IPS-18a (cell line): Measurements from ENCODE around the gene LAMTOR1.

Experiments
- H3K27ac ChIP-seq: one replicate; pipeline ENCODE4 v1.5.1; 2013; ENCODE audit warnings: low read length
- H3K27me3 ChIP-seq: one replicate; pipeline ENCODE4 v1.6.1; 2013; ENCODE audit warnings: mild to moderate bottlenecking, low read length; ENCODE audit not compliant: control insufficient read depth, insufficient read depth
- H3K36me3 ChIP-seq: one replicate; pipeline ENCODE4 v1.6.1; 2013; ENCODE audit warnings: low read depth, low read length; ENCODE audit not compliant: control insufficient read depth
- H3K4me1 ChIP-seq: one replicate; pipeline ENCODE4 v1.6.1; 2013; ENCODE audit warnings: low read depth, low read length; ENCODE audit not compliant: control insufficient read depth
- H3K4me3 ChIP-seq: one replicate; pipeline ENCODE4 v1.5.1; 2013; ENCODE audit warnings: low read length
- H3K9ac ChIP-seq: one replicate; pipeline ENCODE4 v1.6.1; 2013; ENCODE audit warnings: mild to moderate bottlenecking, low read length, moderate library complexity
- H3K9me3 ChIP-seq: one replicate; pipeline ENCODE4 v1.6.1; 2013; ENCODE audit warnings: low read depth, low read length; ENCODE audit not compliant: control insufficient read depth

Gene LAMTOR1

GRCh38 chr11:72100009-72100408 lies 3.1 kb downstream of the LAMTOR1 start:
- peaks cover 12% of the 10 kb centered on the region for H3K4me1 ChIP-seq
- H3K9me3 ChIP-seq, result no peaks in the 10 kb centered on the region
- no peak overlapping the region for H3K27ac ChIP-seq
- peaks cover 40% of the 10 kb centered on the region for H3K36me3 ChIP-seq
- no peaks in the 10 kb centered on the region for H3K27me3 ChIP-seq
- H3K9ac ChIP-seq, result no peak overlapping the region
- no peak overlapping the region for H3K4me3 ChIP-seq

GRCh38 chr11:72098741-72099140 lies 4.4 kb downstream of the LAMTOR1 start:
- no peaks in the 10 kb centered on the region for H3K27me3 ChIP-seq
- H3K36me3 ChIP-seq, result peaks cover 47% of the 10 kb centered on the region
- peaks cover 8% of the 10 kb centered on the region for H3K4me1 ChIP-seq
- H3K27ac ChIP-seq, result no peak overlapping the region
- no peak overlapping the region for H3K9ac ChIP-seq
- H3K4me3 ChIP-seq, result no peak overlapping the region
- H3K9me3 ChIP-seq, result no peaks in the 10 kb centered on the region

GRCh38 chr11:72091292-72091691 lies 11.8 kb downstream of the LAMTOR1 start:
- H3K36me3 ChIP-seq, result peaks cover 8% of the 10 kb centered on the region
- H3K27ac ChIP-seq, result no peak overlapping the region

GRCh38 chr11:72088076-72088808 lies 14.9 kb downstream of the LAMTOR1 start:
- Histone ChIP-seq H3K27ac (no peak overlapping the region), H3K27me3 (no peaks in the 10 kb centered on the region), H3K36me3 (no peaks in the 10 kb centered on the region), H3K4me3 (no peak overlapping the region), H3K9ac (no peak overlapping the region), H3K9me3 (no peaks in the 10 kb centered on the region), H3K4me1 (peaks cover 3% of the 10 kb centered on the region)

More at GRCh38 chr11:72091292-72091691, 11.8 kb downstream of the LAMTOR1 start:
- Histone ChIP-seq H3K9me3 (no peaks in the 10 kb centered on the region), H3K9ac (no peak overlapping the region), H3K27me3 (no peaks in the 10 kb centered on the region), H3K4me3 (no peak overlapping the region), H3K4me1 (peaks cover 3% of the 10 kb centered on the region)

DNA sequence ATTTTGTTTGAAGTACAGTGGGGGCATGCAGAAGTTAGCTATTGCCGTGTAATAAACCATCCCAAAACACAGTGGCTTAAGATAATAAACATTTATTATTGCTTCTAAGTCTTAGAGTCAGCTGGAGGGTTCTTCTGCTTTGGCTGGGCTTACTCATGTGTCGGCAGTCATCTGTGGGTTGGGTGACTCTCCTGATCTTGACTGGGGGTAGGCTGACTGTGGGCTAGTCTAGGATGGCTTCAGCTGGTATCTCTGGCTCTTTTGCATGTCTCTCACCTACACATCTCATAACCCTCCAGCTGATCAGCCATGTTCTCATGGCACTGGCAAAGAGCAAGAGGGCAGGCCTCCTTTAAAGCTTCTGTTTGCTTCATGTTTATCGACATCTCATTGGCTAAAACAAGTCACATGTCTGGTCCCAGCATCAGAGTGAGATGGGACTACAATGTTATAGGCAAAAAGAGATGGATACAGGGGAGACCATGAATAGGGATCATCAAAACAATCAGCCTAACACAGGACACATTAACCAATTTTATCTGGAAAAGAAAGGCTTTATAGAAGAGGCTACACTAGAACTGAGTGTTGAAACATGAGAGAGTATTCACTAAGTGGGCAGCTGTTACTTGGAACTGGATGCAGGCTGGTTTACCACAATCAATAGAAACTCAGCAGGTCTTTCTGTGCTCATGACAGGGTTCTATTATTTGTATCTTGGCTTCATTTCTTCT lies 17.3 kb downstream of the LAMTOR1 start:
- Histone ChIP-seq H3K27me3 (no peaks in the 10 kb centered on the region), H3K4me3 (no peak overlapping the region), H3K27ac (no peak overlapping the region), H3K4me1 (no peaks in the 10 kb centered on the region), H3K9ac (no peak overlapping the region), H3K36me3 (no peaks in the 10 kb centered on the region), H3K9me3 (no peaks in the 10 kb centered on the region)

GRCh38 chr11:72084965-72085364 lies 18.1 kb downstream of the LAMTOR1 start:
- H3K4me1 ChIP-seq, result no peaks in the 10 kb centered on the region
- H3K9ac ChIP-seq, result no peak overlapping the region
- H3K27ac ChIP-seq, result no peak overlapping the region
- no peaks in the 10 kb centered on the region for H3K9me3 ChIP-seq
- H3K36me3 ChIP-seq, result no peaks in the 10 kb centered on the region
- no peak overlapping the region for H3K4me3 ChIP-seq
- H3K27me3 ChIP-seq, result no peaks in the 10 kb centered on the region

- no peaks in the 10 kb centered on the region for H3K36me3 ChIP-seq
- H3K27me3 ChIP-seq, result no peaks in the 10 kb centered on the region
- no peak overlapping the region for H3K4me3 ChIP-seq
- no peaks in the 10 kb centered on the region for H3K4me1 ChIP-seq
- no peak overlapping the region for H3K27ac ChIP-seq
- no peak overlapping the region for H3K9ac ChIP-seq
- H3K9me3 ChIP-seq, result no peaks in the 10 kb centered on the region
These were observed 19.0 kb downstream of the LAMTOR1 start for GRCh38 chr11:72084076-72084475.

DNA sequence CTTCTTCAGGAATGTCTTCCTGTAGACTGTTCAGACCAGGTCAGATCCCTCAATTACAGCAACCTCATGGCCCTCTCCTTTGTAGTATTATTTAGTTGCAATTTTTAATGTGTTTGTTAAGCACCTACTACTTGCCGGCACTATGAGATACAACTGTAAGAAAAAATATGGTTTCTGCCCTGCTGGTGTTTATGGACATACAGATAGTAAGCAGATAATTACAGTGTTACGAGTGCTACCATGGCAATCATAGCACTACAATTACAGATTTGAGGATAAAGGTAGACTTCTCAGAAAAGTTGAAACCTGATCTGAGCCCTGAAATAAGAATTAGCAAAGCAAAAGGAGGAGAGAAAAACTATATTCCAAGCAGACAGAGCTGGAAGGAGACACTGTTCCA lies 19.7 kb downstream of the LAMTOR1 start:
- H3K36me3 ChIP-seq, result no peaks in the 10 kb centered on the region
- H3K4me1 ChIP-seq, result peaks cover 5% of the 10 kb centered on the region
- H3K27ac ChIP-seq, result no peak overlapping the region
- H3K9me3 ChIP-seq, result no peaks in the 10 kb centered on the region
- no peaks in the 10 kb centered on the region for H3K27me3 ChIP-seq
- no peak overlapping the region for H3K9ac ChIP-seq
- no peak overlapping the region for H3K4me3 ChIP-seq

GRCh38 chr11:72081821-72082453 lies 21.2 kb downstream of the LAMTOR1 start:
- Histone ChIP-seq H3K4me3 (no peak overlapping the region), H3K9ac (no peak overlapping the region), H3K27ac (no peak overlapping the region), H3K27me3 (no peaks in the 10 kb centered on the region), H3K9me3 (no peaks in the 10 kb centered on the region), H3K4me1 (peaks cover 5% of the 10 kb centered on the region), H3K36me3 (no peaks in the 10 kb centered on the region)

- peaks cover 5% of the 10 kb centered on the region for H3K4me1 ChIP-seq
- no peaks in the 10 kb centered on the region for H3K9me3 ChIP-seq
- H3K27ac ChIP-seq, result peak overlapping the region; percentile 87
- peak overlapping the region; percentile 76 for H3K9ac ChIP-seq
- no peaks in the 10 kb centered on the region for H3K36me3 ChIP-seq
- H3K27me3 ChIP-seq, result no peaks in the 10 kb centered on the region
- peak overlapping the region; percentile 67 for H3K4me3 ChIP-seq
These were observed 21.9 kb downstream of the LAMTOR1 start for GRCh38 chr11:72081184-72081644.

GRCh38 chr11:72080326-72081183 lies 22.5 kb downstream of the LAMTOR1 start, which contains the start of the genes LRRC51 and NUMA1:
LRRC51 (plus strand) TSS chr11:72080850; CDS start chr11:72089084, 8,234 bp downstream.
NUMA1 (minus strand) TSS chr11:72080542; CDS start chr11:72035943, 44,599 bp downstream.
- peaks cover 5% of the 10 kb centered on the region for H3K4me1 ChIP-seq
- peak within 1 kb of the TSS; percentile 77 for H3K9ac ChIP-seq
- H3K27ac ChIP-seq, result peak within 1 kb of the TSS; percentile 87
- no peaks in the 10 kb centered on the region for H3K36me3 ChIP-seq
- no peaks in the 10 kb centered on the region for H3K9me3 ChIP-seq
- H3K27me3 ChIP-seq, result no peaks in the 10 kb centered on the region
- H3K4me3 ChIP-seq, result peak within 1 kb of the TSS; percentile 99
